Epithelial cell of prostate (primary cell): ENCODE measurements around the gene PLPP3.
A peak's percentile ranks its signal among the peaks of the same experiment; 100 is the strongest.

Source experiments
- DNase-seq: peaks from one replicate; pipeline ENCODE4 v3.0.0-alpha.2; 2011; ENCODE audit warnings: low read depth, low spot score
- H3K27ac ChIP-seq: fragments of 450-650 bp; 2 replicates; pipeline ENCODE4 v1.5.1; 2017; ENCODE audit warnings: mild to moderate bottlenecking

Gene PLPP3

GRCh38 chr1:56472860-56473259, 106.5 kb downstream of the PLPP3 start:
- no peak for DNase-seq
- no peak overlapping the region for H3K27ac ChIP-seq

- peak; percentile 26 for DNase-seq
- H3K27ac ChIP-seq = no peak overlapping the region
Observed at GRCh38 chr1:56469640-56470371, 109.6 kb downstream of the PLPP3 start.

GRCh38 chr1:56468518-56468917, 110.8 kb downstream of the PLPP3 start:
- no peak overlapping the region for H3K27ac ChIP-seq
- no peak for DNase-seq

GRCh38 chr1:56466538-56466937, 112.8 kb downstream of the PLPP3 start:
- no peak for DNase-seq
- H3K27ac ChIP-seq = no peak overlapping the region

- H3K27ac ChIP-seq = no peak overlapping the region
- DNase-seq = no peak
Observed at GRCh38 chr1:56464294-56464693, 115.1 kb downstream of the PLPP3 start.

- no peak overlapping the region for H3K27ac ChIP-seq
- no peak for DNase-seq
Observed at GRCh38 chr1:56463376-56463775, 116.0 kb downstream of the PLPP3 start.

- no peak for DNase-seq
- no peak overlapping the region for H3K27ac ChIP-seq
Observed at GRCh38 chr1:56462209-56462608, 117.2 kb downstream of the PLPP3 start.

- DNase-seq = no peak
- no peak overlapping the region for H3K27ac ChIP-seq
Observed at GRCh38 chr1:56461158-56462127, 117.9 kb downstream of the PLPP3 start.

GRCh38 chr1:56459260-56459659, 120.1 kb downstream of the PLPP3 start:
- no peak for DNase-seq
- H3K27ac ChIP-seq = no peak overlapping the region

GRCh38 chr1:56457756-56458375, 121.5 kb downstream of the PLPP3 start:
- no peak for DNase-seq
- no peak overlapping the region for H3K27ac ChIP-seq

GRCh38 chr1:56456435-56457101, 122.8 kb downstream of the PLPP3 start:
- H3K27ac ChIP-seq = no peak overlapping the region
- peak; percentile 10 for DNase-seq

- DNase-seq = no peak
Observed at GRCh38 chr1:56453417-56454078, 125.8 kb downstream of the PLPP3 start.

GRCh38 chr1:56453016-56453415, 126.3 kb downstream of the PLPP3 start:
- no peak for DNase-seq
- no peak overlapping the region for H3K27ac ChIP-seq

More at GRCh38 chr1:56453417-56454078, 125.8 kb downstream of the PLPP3 start:
- no peak overlapping the region for H3K27ac ChIP-seq

- H3K27ac ChIP-seq = no peak overlapping the region
- no peak for DNase-seq
Observed at GRCh38 chr1:56452027-56453011, 127.0 kb downstream of the PLPP3 start.

GRCh38 chr1:56451491-56451890, 127.9 kb downstream of the PLPP3 start:
- no peak for DNase-seq
- no peak overlapping the region for H3K27ac ChIP-seq

- H3K27ac ChIP-seq = no peak overlapping the region
- no peak for DNase-seq
Observed at GRCh38 chr1:56450004-56450666, 129.2 kb downstream of the PLPP3 start.

- no peak overlapping the region for H3K27ac ChIP-seq
- no peak for DNase-seq
Observed at GRCh38 chr1:56448529-56449300, 130.6 kb downstream of the PLPP3 start.
